NCI-H2227 (cell line): ENCODE measurements around the gene BEST2.
"Not testable (repeated sequence)": the region's sequence is repeated elsewhere in the genome, so short reads cannot be mapped to it uniquely, and the experiment has no call there.

Experiments used
- DNase-seq: peaks from one replicate; lab custom pipeline; 2025; ENCODE audit not compliant: unreplicated experiment; lab: John Stamatoyannopoulos, UW

BEST2 gene

DNA sequence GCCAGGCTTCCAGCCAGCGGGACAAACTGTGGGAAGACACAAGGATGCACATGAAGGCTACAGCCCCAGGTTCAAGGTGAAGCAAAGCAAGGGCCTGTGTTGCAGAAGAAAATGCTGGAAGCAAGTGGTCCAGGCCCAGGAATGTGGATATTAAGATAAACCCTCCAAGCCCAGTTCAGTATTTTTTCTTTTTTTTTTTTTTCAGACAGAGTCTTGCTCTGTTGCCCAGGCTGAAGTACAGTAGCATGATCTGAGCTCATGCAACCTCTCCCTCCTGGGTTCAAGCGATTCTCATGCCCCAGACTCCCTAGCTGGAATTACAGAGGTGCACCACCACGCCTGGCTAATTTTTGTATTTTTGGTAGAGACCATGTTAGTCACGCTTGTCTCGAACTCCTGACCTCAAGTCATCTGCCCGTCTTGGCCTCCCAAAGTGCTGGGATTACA lies 45.6 kb downstream of the BEST2 start:
- no peak for DNase-seq

DNA sequence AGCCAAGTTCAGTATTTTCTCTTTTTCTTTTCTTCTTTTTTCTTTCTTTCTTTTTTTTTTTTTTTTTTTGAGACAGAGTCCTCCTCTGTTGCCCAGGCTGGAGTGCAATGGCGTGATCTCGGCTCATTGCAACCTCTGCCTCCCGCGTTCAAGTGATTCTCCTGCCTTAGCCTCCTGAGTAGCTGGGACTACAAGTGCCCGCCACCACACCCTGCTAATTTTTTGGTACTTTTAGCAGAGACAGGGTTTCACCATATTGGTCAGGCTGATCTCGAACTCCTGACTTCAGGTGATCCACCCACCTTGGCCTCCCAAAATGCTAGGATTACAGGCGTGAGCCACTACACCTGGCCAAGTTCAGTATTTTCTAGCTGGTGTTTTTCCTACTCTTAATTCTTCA lies 46.0 kb downstream of the BEST2 start:
- not testable (repeated sequence) for DNase-seq

DNA sequence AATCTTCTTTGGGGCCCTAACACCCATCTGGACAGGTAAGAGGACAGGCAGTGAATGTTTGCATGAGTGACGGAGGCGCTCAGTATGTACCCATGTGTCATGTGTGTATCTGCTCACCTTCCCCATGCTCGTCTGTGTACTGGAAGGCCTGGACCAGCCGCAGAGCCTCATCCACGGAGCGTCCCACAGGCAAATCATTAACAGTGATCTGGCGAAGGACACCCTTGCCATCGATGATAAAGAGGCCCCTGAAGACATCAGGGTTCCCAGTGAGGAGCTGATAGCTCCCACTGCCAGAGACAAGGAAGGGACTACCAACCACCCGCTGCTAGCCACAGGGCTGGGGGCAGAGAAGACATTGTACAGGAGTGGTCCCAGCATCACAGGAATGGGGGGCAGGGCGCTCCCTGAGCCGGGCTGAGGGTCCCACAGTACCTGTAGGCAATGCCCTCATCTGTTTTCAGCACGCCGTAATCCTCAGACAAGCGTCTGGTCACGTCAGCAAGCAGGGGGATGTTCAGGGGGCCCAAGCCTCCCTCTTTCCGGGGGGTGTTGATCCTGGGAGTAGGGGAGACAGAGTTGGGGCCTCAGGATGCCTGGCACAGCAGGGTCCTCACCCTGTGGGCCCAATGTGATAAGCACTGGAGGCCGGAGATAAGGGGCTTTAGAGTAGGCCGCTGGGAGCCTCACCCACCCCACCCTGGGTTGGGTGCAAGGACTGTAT lies 48.3 kb downstream of the BEST2 start:
- DNase-seq: no peak

DNA sequence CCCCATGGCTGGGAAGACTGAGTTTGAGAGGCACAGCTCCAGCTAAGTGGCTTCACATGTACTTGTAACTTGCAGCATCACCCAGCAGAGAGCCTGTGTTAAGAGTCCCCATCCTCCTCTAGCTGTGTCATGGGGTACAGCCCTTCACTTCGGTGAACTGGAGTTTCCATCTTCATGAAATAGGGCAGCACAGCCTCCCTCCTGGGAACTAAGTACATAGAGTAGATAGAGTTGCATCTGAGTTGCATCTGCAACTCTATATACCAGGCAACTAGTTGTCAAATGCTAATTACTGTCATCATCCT lies 48.8 kb downstream of the BEST2 start:
- DNase-seq: no peak

DNA sequence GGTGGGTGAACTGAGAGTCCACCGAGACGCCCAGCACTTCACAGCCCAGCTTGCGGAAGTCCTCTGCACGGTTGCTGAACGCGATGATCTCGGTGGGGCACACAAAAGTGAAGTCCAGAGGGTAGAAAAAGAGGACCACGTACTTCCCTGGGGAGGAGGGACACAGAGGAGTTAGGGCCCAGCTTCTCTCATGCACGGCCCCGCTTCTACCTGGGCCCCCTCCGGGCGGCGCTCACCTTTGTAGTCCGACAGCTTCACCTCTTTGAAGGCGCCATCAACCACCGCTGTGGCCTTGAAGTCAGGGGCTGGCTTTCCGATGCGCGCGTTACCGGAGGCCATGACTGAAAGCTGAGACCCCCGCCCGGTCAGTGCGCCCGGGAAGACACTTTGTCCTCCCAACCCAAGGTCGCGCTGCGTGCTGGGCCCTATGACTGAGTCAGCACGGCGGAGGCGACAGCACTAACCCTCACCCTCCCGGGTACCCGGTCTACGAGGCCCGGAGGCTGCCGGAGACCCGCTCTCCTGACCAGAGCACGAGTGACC lies 49.4 kb downstream of the BEST2 start:
- no peak for DNase-seq

DNA sequence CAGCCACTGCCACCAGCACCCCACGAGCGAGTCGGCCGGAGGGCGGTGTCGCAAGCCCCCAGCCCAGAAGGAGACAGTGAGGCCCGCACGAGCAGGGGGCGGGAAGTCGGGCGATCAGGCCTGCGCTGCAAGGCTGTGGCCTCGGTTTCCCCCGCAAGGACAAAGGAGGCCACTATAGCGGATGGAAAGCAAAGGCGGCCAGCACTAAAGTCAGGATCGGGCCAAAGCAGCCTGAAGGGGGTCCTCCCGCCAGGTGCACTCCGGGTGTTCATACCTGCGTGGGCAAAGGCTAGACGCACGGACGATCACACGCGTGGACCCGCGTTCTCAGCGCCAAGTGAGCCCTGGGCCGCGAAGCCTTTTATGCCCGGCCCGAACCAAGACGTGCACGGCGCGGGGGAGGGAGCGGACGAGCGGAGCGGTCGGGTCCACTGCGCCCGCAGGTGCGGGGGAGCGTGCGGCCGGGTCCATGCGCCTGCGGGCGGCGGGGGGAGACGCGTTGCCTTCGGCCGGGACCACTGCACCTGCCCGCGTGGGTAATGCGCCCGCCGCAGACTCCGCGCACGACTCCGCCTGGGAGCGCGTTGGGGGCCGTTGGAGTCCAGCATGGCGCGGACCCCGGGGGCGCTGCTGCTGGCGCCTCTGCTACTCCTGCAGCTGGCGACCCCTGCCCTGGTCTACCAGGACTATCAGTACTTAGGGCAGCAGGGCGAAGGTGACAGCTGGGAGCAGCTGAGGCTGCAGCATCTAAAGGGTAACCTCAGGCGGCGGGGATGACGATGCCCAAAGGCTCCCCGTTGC lies 50.1 kb downstream of the BEST2 start, which contains the start of the genes PRDX2 and THSD8:
Gene PRDX2, minus strand, starts transcription at position 335 of the 801 bp plus-strand sequence. CDS start 539 bp downstream, outside the sequence.
Gene THSD8, plus strand, starts transcription at position 604 of the 801 bp plus-strand sequence. Its CDS starts 3 bp downstream, at position 607.
- DNase-seq: peak; percentile 89

DNA sequence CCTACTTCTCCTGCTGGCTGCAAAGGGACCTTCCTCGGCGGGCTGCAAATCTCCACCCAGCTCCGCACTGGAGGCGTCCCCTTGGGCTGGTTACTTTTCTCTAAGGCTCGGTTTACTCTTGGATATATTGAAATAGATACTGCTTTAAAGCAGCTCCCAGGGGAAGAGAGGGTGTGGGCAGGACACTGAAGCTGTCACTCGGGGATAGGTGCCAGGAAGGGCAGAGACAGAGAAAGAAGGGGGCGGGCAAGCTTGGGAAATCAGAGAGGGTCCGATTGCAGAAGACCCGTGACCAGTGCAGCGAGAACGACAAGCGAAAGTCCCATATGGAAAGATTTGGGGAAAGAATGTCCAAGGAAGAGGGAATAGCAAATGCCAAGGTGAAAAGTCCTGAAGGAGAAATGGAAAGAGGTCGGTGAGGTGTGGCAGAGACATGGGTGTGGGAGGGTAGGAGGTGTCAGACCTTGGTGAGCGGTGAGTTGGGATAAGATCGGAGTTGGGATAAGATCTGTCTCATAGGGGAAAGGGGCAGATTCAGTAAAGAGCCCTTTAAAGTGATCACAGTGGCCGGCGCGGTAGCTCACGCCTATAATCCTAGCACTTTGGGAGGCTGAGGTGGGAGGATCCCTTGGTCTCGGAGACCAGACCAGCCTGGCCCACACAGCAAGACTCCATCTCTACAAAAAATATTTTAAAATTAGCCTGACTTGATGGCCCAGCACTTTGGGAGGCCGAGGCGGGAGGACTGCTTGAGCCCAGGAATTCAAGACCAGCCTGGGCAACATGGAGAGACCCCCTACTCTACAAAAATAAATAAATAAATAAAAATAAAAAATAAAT lies 50.9 kb downstream of the BEST2 start:
- no peak for DNase-seq

DNA sequence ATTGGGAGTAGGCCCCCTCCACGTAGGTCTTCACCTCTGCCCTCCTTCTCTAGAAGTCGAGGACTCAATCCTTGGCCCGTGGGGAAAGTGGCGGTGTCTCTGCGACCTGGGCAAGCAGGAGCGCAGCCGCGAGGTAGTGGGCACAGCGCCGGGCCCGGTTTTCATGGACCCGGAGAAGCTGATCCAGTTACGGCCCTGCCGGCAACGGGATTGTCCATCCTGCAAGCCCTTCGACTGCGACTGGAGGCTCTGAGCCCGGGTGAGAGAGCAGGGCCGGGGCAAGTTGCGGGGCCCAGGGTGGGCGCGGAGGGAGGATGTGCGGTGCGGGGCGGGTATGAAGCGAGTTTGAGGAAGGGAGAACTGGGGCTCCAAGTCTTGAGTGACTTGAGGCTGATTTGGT lies 52.5 kb downstream of the BEST2 start:
- DNase-seq: no peak

DNA sequence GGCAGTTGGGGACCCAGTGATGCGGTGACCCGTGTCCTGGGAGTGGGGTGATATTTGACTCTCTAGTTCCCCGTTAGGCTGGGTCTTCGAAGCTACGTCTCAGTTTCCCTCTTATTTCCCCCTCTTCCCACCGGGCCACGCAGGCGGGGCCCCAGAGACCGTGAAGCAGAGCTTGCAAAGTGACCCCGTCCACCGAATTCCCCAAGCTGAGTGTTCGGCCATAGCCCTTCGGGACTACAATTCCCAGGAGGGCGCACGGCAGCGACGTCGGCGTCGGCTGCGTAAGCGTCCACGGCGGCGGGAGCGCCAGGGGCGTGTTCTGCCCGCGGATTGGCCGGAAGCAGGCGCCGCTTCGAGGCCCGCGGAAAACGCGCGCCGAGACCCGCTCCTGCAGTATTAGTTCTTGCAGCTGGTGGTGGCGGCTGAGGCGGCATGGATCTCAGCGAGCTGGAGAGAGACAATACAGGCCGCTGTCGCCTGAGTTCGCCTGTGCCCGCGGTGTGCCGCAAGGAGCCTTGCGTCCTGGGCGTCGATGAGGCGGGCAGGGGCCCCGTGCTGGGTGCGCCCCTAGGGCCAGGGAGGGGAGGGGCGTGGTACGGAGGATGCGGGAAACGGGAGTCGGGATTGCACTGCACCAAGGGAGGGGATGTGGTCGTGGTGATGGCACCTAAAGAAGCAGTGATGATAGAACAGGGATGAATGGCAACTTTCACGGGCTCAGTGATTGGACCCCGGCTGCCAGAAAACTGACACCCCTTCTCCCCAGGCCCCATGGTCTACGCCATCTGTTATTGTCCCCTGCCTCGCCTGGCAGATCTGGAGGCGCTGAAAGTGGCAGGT lies 54.9 kb downstream of the BEST2 start, which contains the start of gene RNASEH2A:
Gene RNASEH2A, plus strand, starts transcription at position 343 of the 840 bp plus-strand sequence. Its CDS starts 90 bp downstream, at position 433.
- DNase-seq: peak; percentile 92
